Stimulated activated CD4-positive, alpha-beta T cell treated with anti-CD3 and anti-CD28 coated beads, Interleukin-15, amount 100 ng/mL, for 1 hour (primary cell): ENCODE measurements around the gene SELENOI.
"Not testable (repeated sequence)": the region's sequence is repeated elsewhere in the genome, so short reads cannot be mapped to it uniquely, and the experiment has no call there.

Source experiments
- DNase-seq, 2 donors: peaks; one replicate each; pipeline ENCODE4 v3.0.0-alpha.2; 2020; ENCODE audit warnings: low read depth in 1 of 2, low spot score in 1 of 2

The SELENOI gene

GRCh38 chr2:26326514-26326913 is 19.4 kb upstream of the SELENOI start:
- DNase-seq = no peak

- no peak for DNase-seq
These were observed 18.4 kb upstream of the SELENOI start for GRCh38 chr2:26327291-26328272.

- DNase-seq = not testable (repeated sequence)
These were observed 16.9 kb upstream of the SELENOI start for GRCh38 chr2:26329083-26329482.

- DNase-seq = peak; percentile 59 to 77
These were observed 15.8 kb upstream of the SELENOI start for GRCh38 chr2:26330114-26330549.

- DNase-seq = no peak
These were observed 15.3 kb upstream of the SELENOI start for GRCh38 chr2:26330604-26331003.

- DNase-seq = not testable (repeated sequence)
These were observed 14.6 kb upstream of the SELENOI start for GRCh38 chr2:26331321-26331720.

- DNase-seq = no peak
These were observed 12.7 kb upstream of the SELENOI start for GRCh38 chr2:26333293-26333692.

GRCh38 chr2:26335231-26335630 is 10.7 kb upstream of the SELENOI start:
- DNase-seq = no peak

- no peak for DNase-seq
These were observed 9.2 kb upstream of the SELENOI start for GRCh38 chr2:26336719-26337118.

GRCh38 chr2:26337298-26337697 is 8.6 kb upstream of the SELENOI start:
- DNase-seq = no peak

- no peak for DNase-seq
These were observed 5.1 kb upstream of the SELENOI start for GRCh38 chr2:26340831-26341230.

GRCh38 chr2:26344581-26345282 is 1.2 kb upstream of the SELENOI start:
- DNase-seq = peak in 1 of 2 donors; percentile 16

GRCh38 chr2:26345283-26345544 is 729 bp upstream of the SELENOI start:
- DNase-seq = no peak

GRCh38 chr2:26346454-26347053 is 611 bp downstream of the SELENOI start, which contains the start of gene ADGRF3:
TSS of gene ADGRF3 (minus strand) at chr2:26346789. CDS start at chr2:26346234, 555 bp downstream.
- DNase-seq = peak; percentile 27 to 33

GRCh38 chr2:26347286-26347865 is 1.4 kb downstream of the SELENOI start:
- no peak for DNase-seq

GRCh38 chr2:26349690-26350089 is 3.7 kb downstream of the SELENOI start:
- no peak for DNase-seq

- no peak for DNase-seq
These were observed 5.6 kb downstream of the SELENOI start for GRCh38 chr2:26351375-26352090.

GRCh38 chr2:26352892-26353291 is 6.9 kb downstream of the SELENOI start:
- DNase-seq = no peak

- DNase-seq = not testable (repeated sequence)
These were observed 8.5 kb downstream of the SELENOI start for GRCh38 chr2:26354469-26354868.

GRCh38 chr2:26355038-26355995 is 9.4 kb downstream of the SELENOI start:
- DNase-seq = no peak
